ENCODE results near the gene OSBPL8. TPM values are rescaled to one million over a fixed set of nuclear protein-coding genes. Genes with fewer than 3 reads are reported as not detected.
A peak's percentile ranks its signal among the peaks of the same experiment; 100 is the strongest.

Gene OSBPL8
- total and polyA plus RNA-seq, 9 of the 15 experiments (the other 6 are each of a cell fraction or from before 2014, with no cell fraction given): 17.4 to 82.7 (median 42.8) TPM

DNA sequence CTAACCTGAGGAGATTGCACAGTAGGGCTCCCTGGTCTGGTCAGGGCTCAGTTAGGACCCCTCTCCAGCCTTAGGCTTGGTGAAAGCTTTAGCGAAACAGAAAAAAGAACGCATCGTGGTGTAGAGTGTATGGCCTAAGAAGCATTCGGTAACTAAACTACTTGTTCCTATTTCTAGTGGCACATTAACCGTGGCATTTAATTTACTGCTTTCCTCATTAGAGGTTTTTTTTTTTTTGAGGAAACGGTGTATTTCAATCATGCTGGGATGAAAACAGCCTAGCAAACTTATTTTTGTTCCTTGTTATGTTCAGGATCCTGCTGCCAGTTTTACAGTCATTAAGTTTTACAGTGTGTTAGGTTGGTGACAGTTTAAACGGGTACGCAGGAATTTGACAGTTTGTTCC is 518 bp upstream of the OSBPL8 start (continued):
- TF ChIP-seq, protein P1, sequence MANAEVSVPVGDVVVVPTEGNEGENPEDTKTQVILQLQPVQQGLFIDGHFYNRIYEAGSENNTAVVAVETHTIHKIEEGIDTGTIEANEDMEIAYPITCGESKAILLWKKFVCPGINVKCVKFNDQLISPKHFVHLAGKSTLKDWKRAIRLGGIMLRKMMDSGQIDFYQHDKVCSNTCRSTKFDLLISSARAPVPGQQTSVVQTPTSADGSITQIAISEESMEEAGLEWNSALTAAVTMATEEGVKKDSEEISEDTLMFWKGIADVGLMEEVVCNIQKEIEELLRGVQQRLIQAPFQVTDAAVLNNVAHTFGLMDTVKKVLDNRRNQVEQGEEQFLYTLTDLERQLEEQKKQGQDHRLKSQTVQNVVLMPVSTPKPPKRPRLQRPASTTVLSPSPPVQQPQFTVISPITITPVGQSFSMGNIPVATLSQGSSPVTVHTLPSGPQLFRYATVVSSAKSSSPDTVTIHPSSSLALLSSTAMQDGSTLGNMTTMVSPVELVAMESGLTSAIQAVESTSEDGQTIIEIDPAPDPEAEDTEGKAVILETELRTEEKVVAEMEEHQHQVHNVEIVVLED (CRISPR knock-in tag; IDR thresholded peaks at IDR 0.05): no peak
- TF ChIP-seq PML (IDR thresholded peaks at IDR 0.05; ENCODE audit: low read length) (0 out of 2 replicates have a peak, but pooled peaks have one; percentile 9), GATAD2B (IDR thresholded peaks at IDR 0.05; ENCODE audit: borderline replicate concordance) (no peak), SRSF7 (optimal IDR thresholded peaks at IDR 0.05; ENCODE audit: low read depth, low read length) (no peak), BRD9 (IDR thresholded peaks at IDR 0.05; ENCODE audit: low read depth, partially characterized antibody) (peak; percentile 34), FOXJ2 (tag; IDR thresholded peaks at IDR 0.05) (no peak), CBX3 (IDR thresholded peaks at IDR 0.05; ENCODE audit: borderline replicate concordance in 1 of 2, low read length in 2 of 2) (no peak), KHSRP (IDR thresholded peaks at IDR 0.05) (no peak), NCOA4 (IDR thresholded peaks at IDR 0.05; ENCODE audit: partially characterized antibody) (no peak), YY1 (IDR thresholded peaks at IDR 0.05; ENCODE audit: borderline replicate concordance in 1 of 3, control insufficient read depth in 1 of 3, extremely low read depth in 1 of 3, insufficient read depth in 3 of 3, insufficient read length in 1 of 3, insufficient replicate concordance in 2 of 3, low read depth in 1 of 3, low read length in 2 of 3) (no peak), ZNF699 (CRISPR knock-in tag; IDR thresholded peaks at IDR 0.05; ENCODE audit: insufficient replicate concordance) (no peak), SMARCA5 (IDR thresholded peaks at IDR 0.05) (no peak), MEF2D (tag; conservative IDR thresholded peaks at IDR 0.05; ENCODE audit: low read depth) (0 out of 2 replicates have a peak, but pooled peaks have one; percentile 23), MBD2 (IDR thresholded peaks at IDR 0.05; ENCODE audit: borderline replicate concordance, low read depth) (no peak), ZNF589 (CRISPR knock-in tag; IDR thresholded peaks at IDR 0.05; ENCODE audit: low read depth) (no peak), BRF1 (IDR thresholded peaks at IDR 0.05; ENCODE audit: borderline replicate concordance, extremely low read depth, insufficient read length) (no peak)
- TF ChIP-seq, protein P2, sequence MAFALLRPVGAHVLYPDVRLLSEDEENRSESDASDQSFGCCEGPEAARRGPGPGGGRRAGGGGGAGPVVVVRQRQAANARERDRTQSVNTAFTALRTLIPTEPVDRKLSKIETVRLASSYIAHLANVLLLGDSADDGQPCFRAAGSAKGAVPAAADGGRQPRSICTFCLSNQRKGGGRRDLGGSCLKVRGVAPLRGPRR (CRISPR knock-in tag; IDR thresholded peaks at IDR 0.05): no peak
- TF ChIP-seq, protein P3, sequence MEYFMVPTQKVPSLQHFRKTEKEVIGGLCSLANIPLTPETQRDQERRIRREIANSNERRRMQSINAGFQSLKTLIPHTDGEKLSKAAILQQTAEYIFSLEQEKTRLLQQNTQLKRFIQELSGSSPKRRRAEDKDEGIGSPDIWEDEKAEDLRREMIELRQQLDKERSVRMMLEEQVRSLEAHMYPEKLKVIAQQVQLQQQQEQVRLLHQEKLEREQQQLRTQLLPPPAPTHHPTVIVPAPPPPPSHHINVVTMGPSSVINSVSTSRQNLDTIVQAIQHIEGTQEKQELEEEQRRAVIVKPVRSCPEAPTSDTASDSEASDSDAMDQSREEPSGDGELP (CRISPR knock-in tag; IDR thresholded peaks at IDR 0.05; ENCODE audit: borderline replicate concordance): no peak
- TF ChIP-seq, protein P4, sequence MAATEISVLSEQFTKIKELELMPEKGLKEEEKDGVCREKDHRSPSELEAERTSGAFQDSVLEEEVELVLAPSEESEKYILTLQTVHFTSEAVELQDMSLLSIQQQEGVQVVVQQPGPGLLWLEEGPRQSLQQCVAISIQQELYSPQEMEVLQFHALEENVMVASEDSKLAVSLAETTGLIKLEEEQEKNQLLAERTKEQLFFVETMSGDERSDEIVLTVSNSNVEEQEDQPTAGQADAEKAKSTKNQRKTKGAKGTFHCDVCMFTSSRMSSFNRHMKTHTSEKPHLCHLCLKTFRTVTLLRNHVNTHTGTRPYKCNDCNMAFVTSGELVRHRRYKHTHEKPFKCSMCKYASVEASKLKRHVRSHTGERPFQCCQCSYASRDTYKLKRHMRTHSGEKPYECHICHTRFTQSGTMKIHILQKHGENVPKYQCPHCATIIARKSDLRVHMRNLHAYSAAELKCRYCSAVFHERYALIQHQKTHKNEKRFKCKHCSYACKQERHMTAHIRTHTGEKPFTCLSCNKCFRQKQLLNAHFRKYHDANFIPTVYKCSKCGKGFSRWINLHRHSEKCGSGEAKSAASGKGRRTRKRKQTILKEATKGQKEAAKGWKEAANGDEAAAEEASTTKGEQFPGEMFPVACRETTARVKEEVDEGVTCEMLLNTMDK (IDR thresholded peaks at IDR 0.05; ENCODE audit: borderline replicate concordance, insufficient read depth, low read depth, low read length, poor library complexity, severe bottlenecking): no peak
- TF ChIP-seq, protein P5, sequence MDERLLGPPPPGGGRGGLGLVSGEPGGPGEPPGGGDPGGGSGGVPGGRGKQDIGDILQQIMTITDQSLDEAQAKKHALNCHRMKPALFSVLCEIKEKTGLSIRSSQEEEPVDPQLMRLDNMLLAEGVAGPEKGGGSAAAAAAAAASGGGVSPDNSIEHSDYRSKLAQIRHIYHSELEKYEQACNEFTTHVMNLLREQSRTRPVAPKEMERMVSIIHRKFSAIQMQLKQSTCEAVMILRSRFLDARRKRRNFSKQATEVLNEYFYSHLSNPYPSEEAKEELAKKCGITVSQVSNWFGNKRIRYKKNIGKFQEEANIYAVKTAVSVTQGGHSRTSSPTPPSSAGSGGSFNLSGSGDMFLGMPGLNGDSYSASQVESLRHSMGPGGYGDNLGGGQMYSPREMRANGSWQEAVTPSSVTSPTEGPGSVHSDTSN (CRISPR knock-in tag; IDR thresholded peaks at IDR 0.05; ENCODE audit: low read depth): no peak
- TF ChIP-seq, protein P5 (tag; conservative IDR thresholded peaks at IDR 0.05; ENCODE audit: low read depth): peak; percentile 43; the same call in 1 of the 2 replicates
